ENCODE measurements around the gene HDAC2. TPM values are rescaled to one million over a fixed set of nuclear protein-coding genes. Genes with fewer than 3 reads are reported as not detected.
A peak's percentile ranks its signal among the peaks of the same experiment; 100 is the strongest.
"Not testable (repeated sequence)": the region's sequence is repeated elsewhere in the genome, so short reads cannot be mapped to it uniquely, and the experiment has no call there.

HDAC2 gene
- total and polyA plus RNA-seq, 5 donors from 2014 or later = 46.5 to 80.9 (median 71.5) TPM

GRCh38 chr6:113949499-113949898, 21.4 kb downstream of the HDAC2 start:
- Histone ChIP-seq H3K36me3 (ENCODE audit: control insufficient read depth, insufficient read depth, low read length) (peaks cover 54% of the 10 kb centered on the region), H3K4me3 (ENCODE audit: low read depth, low read length) (no peak overlapping the region), H3K9me3 (ENCODE audit: control insufficient read depth in 2 of 2, low read length in 2 of 2) (no peaks in the 10 kb centered on the region), H3K4me1 (ENCODE audit: control insufficient read depth, insufficient read depth, low read length, poor library complexity, severe bottlenecking) (no peaks in the 10 kb centered on the region), H3K27me3 (ENCODE audit: control insufficient read depth, insufficient read depth, low read length) (no peaks in the 10 kb centered on the region), H3K27ac (ENCODE audit: insufficient read depth, low read length, poor library complexity, severe bottlenecking) (no peak overlapping the region)
- Mint-ChIP-seq H3K9me3 (no peaks in the 10 kb centered on the region), H3K27ac (peak overlapping the region in 1 of 3 donors; percentile 51), H3K27me3 (no peaks in the 10 kb centered on the region), H3K36me3 (peaks cover 40% of the 10 kb centered on the region), H3K4me1 (peaks cover 0 to 11% (median 5%) of the 10 kb centered on the region in 4 donors), H3K4me3 (no peak overlapping the region)
- ATAC-seq (ENCODE audit: low read depth in 2 of 2) = no peak
- DNase-seq = no peak

- H3K27ac ChIP-seq (ENCODE audit: insufficient read depth, low read length, poor library complexity, severe bottlenecking) = no peak overlapping the region
- H3K36me3 ChIP-seq (ENCODE audit: control insufficient read depth, insufficient read depth, low read length) = peaks cover 67% of the 10 kb centered on the region
- Mint-ChIP-seq H3K27ac (peak overlapping the region in 1 of 3 donors; percentile 65), H3K4me1 (peaks cover 0 to 10% (median 3%) of the 10 kb centered on the region in 4 donors), H3K9me3 (no peaks in the 10 kb centered on the region), H3K36me3 (peaks cover 56% of the 10 kb centered on the region), H3K27me3 (no peaks in the 10 kb centered on the region), H3K4me3 (no peak overlapping the region)
- no peak for DNase-seq
- ATAC-seq (ENCODE audit: low read depth in 2 of 2) = no peak
- H3K9me3 ChIP-seq (ENCODE audit: control insufficient read depth in 2 of 2, low read length in 2 of 2) = no peaks in the 10 kb centered on the region
- H3K27me3 ChIP-seq (ENCODE audit: control insufficient read depth, insufficient read depth, low read length) = no peaks in the 10 kb centered on the region
- H3K4me1 ChIP-seq (ENCODE audit: control insufficient read depth, insufficient read depth, low read length, poor library complexity, severe bottlenecking) = no peaks in the 10 kb centered on the region
- H3K4me3 ChIP-seq (ENCODE audit: low read depth, low read length) = no peak overlapping the region
Measured at GRCh38 chr6:113944701-113945100, 26.2 kb downstream of the HDAC2 start.

GRCh38 chr6:113939825-113940224, 31.1 kb downstream of the HDAC2 start:
- ATAC-seq (ENCODE audit: low read depth in 2 of 2) (no peak), DNase-seq (no peak)
- H3K36me3 Mint-ChIP-seq = peaks cover 44% of the 10 kb centered on the region
- H3K36me3 ChIP-seq (ENCODE audit: control insufficient read depth, insufficient read depth, low read length) = peaks cover 53% of the 10 kb centered on the region
- H3K27ac Mint-ChIP-seq = peak overlapping the region in 1 of 3 donors; percentile 8
- H3K4me1 Mint-ChIP-seq = peaks cover 0 to 11% (median 0%) of the 10 kb centered on the region in 4 donors
- no peaks in the 10 kb centered on the region for H3K27me3 ChIP-seq (ENCODE audit: control insufficient read depth, insufficient read depth, low read length)
- H3K27ac ChIP-seq (ENCODE audit: insufficient read depth, low read length, poor library complexity, severe bottlenecking) = no peak overlapping the region
- no peaks in the 10 kb centered on the region for H3K27me3 Mint-ChIP-seq
- no peaks in the 10 kb centered on the region for H3K9me3 Mint-ChIP-seq
- H3K4me1 ChIP-seq (ENCODE audit: control insufficient read depth, insufficient read depth, low read length, poor library complexity, severe bottlenecking) = no peaks in the 10 kb centered on the region
- H3K4me3 ChIP-seq (ENCODE audit: low read depth, low read length) = no peak overlapping the region
- H3K9me3 ChIP-seq (ENCODE audit: control insufficient read depth in 2 of 2, low read length in 2 of 2) = no peaks in the 10 kb centered on the region
- H3K4me3 Mint-ChIP-seq = no peak overlapping the region

DNA sequence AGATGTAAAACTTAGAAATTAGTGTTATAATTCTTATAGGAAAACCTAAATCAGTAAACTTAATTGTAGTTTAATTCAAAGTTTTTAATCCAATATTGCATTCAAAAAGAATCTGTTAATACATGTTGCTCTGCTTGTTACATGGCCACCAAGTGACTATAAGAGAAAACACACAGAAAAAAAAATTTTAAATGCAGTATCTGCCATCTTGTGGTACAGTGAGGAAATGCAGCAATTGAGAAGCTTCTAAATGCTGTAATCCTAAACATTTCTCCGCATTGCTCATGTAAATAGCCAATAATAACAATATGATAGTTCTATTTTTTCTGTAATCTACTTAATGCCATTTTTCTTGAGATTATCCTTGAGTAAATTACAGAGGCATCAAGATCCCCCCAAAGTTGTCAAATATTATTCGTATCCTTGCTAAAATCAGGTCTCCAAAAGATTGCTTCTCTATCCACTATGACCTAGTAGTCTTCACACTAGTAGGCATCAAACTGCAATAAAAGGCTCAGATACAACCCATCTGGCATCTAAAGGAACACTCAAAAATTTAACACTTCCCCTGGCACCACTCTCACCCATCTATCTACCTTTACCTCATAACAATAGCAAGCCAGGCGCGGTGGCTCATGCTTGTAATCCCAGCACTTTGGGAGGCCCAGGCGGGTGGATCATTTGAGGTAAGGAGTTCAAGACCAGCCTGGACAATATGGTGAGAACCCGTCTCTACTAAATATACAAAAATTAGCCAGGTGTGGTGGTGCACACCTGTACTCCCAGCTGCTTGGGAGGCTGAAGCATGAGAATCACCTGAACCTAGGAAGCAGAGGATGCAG, 34.6 kb downstream of the HDAC2 start:
- DNase-seq = peak in 2 of 3 donors; percentile 45 to 64
- Histone ChIP-seq H3K27me3 (ENCODE audit: control insufficient read depth, insufficient read depth, low read length) (no peaks in the 10 kb centered on the region), H3K4me1 (ENCODE audit: control insufficient read depth, insufficient read depth, low read length, poor library complexity, severe bottlenecking) (no peaks in the 10 kb centered on the region), H3K27ac (ENCODE audit: insufficient read depth, low read length, poor library complexity, severe bottlenecking) (no peak overlapping the region), H3K36me3 (ENCODE audit: control insufficient read depth, insufficient read depth, low read length) (peaks cover 26% of the 10 kb centered on the region), H3K4me3 (ENCODE audit: low read depth, low read length) (no peak overlapping the region), H3K9me3 (ENCODE audit: control insufficient read depth in 2 of 2, low read length in 2 of 2) (no peaks in the 10 kb centered on the region)
- H3K27me3 Mint-ChIP-seq = no peaks in the 10 kb centered on the region
- H3K4me3 Mint-ChIP-seq = no peak overlapping the region
- ATAC-seq (ENCODE audit: low read depth in 2 of 2) = peak in 1 of 2 donors; percentile 53
- peaks cover 0 to 7% (median 0%) of the 10 kb centered on the region in 4 donors for H3K4me1 Mint-ChIP-seq
- peak overlapping the region in 1 of 3 donors; percentile 8 for H3K27ac Mint-ChIP-seq
- H3K36me3 Mint-ChIP-seq = peaks cover 17% of the 10 kb centered on the region
- peaks cover 0 to 2% (median 0%) of the 10 kb centered on the region in 7 donors for H3K9me3 Mint-ChIP-seq

- Mint-ChIP-seq H3K27ac (no peak overlapping the region), H3K27me3 (no peaks in the 10 kb centered on the region), H3K4me3 (no peak overlapping the region), H3K36me3 (peaks cover 5% of the 10 kb centered on the region), H3K9me3 (peaks cover 0 to 14% (median 7%) of the 10 kb centered on the region in 7 donors), H3K4me1 (peaks cover 0 to 7% (median 0%) of the 10 kb centered on the region in 4 donors)
- Histone ChIP-seq H3K4me3 (ENCODE audit: low read depth, low read length) (no peak overlapping the region), H3K9me3 (ENCODE audit: control insufficient read depth in 2 of 2, low read length in 2 of 2) (peaks cover 9 to 10% of the 10 kb centered on the region in 2 experiments), H3K27ac (ENCODE audit: insufficient read depth, low read length, poor library complexity, severe bottlenecking) (no peak overlapping the region), H3K4me1 (ENCODE audit: control insufficient read depth, insufficient read depth, low read length, poor library complexity, severe bottlenecking) (no peaks in the 10 kb centered on the region), H3K36me3 (ENCODE audit: control insufficient read depth, insufficient read depth, low read length) (peaks cover 6% of the 10 kb centered on the region), H3K27me3 (ENCODE audit: control insufficient read depth, insufficient read depth, low read length) (no peaks in the 10 kb centered on the region)
- DNase-seq (no peak), ATAC-seq (ENCODE audit: low read depth in 2 of 2) (no peak)
Measured at GRCh38 chr6:113934101-113934500, 36.8 kb downstream of the HDAC2 start.

DNA sequence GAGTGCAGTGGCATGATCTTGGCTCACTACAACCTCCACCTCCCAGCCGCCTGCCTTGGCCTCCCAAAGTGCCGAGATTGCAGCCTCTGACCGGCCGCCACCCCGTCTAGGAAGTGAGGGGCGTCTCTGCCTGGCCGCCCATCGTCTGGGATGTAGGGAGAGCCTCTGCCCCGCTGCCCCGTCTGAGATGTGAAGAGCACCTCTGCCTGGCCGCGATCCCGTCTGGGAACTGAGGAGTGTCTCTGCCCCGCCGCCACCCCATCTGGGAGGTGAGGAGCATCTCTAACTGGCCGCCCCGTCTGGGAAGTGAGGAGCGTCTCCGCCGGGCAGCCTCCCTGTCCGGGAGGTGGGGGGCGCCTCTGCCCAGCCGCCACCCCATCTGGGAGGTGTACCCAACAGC, 39.0 kb downstream of the HDAC2 start:
- not testable (repeated sequence) for H3K4me1 Mint-ChIP-seq; H3K27ac Mint-ChIP-seq; H3K4me1 ChIP-seq (ENCODE audit: control insufficient read depth, insufficient read depth, low read length, poor library complexity, severe bottlenecking); DNase-seq; H3K27me3 ChIP-seq (ENCODE audit: control insufficient read depth, insufficient read depth, low read length); H3K4me3 Mint-ChIP-seq; H3K36me3 Mint-ChIP-seq; ATAC-seq (ENCODE audit: low read depth in 2 of 2); H3K4me3 ChIP-seq (ENCODE audit: low read depth, low read length); H3K36me3 ChIP-seq (ENCODE audit: control insufficient read depth, insufficient read depth, low read length); H3K27me3 Mint-ChIP-seq; H3K27ac ChIP-seq (ENCODE audit: insufficient read depth, low read length, poor library complexity, severe bottlenecking)
- H3K9me3 ChIP-seq (ENCODE audit: control insufficient read depth in 2 of 2, low read length in 2 of 2) = peaks cover 12 to 16% of the 10 kb centered on the region in 2 experiments
- H3K9me3 Mint-ChIP-seq = peaks cover 0 to 19% (median 10%) of the 10 kb centered on the region in 7 donors

- no peaks in the 10 kb centered on the region for H3K36me3 ChIP-seq (ENCODE audit: control insufficient read depth, insufficient read depth, low read length)
- no peak overlapping the region for H3K4me3 ChIP-seq (ENCODE audit: low read depth, low read length)
- Mint-ChIP-seq H3K27ac (no peak overlapping the region), H3K27me3 (peaks cover 11% of the 10 kb centered on the region), H3K36me3 (no peaks in the 10 kb centered on the region), H3K9me3 (peaks cover 0 to 19% (median 10%) of the 10 kb centered on the region in 7 donors), H3K4me3 (no peak overlapping the region), H3K4me1 (no peaks in the 10 kb centered on the region)
- H3K9me3 ChIP-seq (ENCODE audit: control insufficient read depth in 2 of 2, low read length in 2 of 2) = peaks cover 12 to 16% of the 10 kb centered on the region in 2 experiments
- peaks cover 12% of the 10 kb centered on the region for H3K27me3 ChIP-seq (ENCODE audit: control insufficient read depth, insufficient read depth, low read length)
- no peak overlapping the region for H3K27ac ChIP-seq (ENCODE audit: insufficient read depth, low read length, poor library complexity, severe bottlenecking)
- H3K4me1 ChIP-seq (ENCODE audit: control insufficient read depth, insufficient read depth, low read length, poor library complexity, severe bottlenecking) = no peaks in the 10 kb centered on the region
- no peak for ATAC-seq (ENCODE audit: low read depth in 2 of 2)
- no peak for DNase-seq
Measured at GRCh38 chr6:113930183-113930582, 40.8 kb downstream of the HDAC2 start.

- no peak for DNase-seq
Measured at GRCh38 chr6:113927001-113927400, 43.9 kb downstream of the HDAC2 start.

More at GRCh38 chr6:113927001-113927400, 43.9 kb downstream of the HDAC2 start:
- no peak overlapping the region for H3K4me3 ChIP-seq (ENCODE audit: low read depth, low read length)
- Mint-ChIP-seq H3K4me3 (no peak overlapping the region), H3K36me3 (no peaks in the 10 kb centered on the region), H3K9me3 (peaks cover 0 to 19% (median 10%) of the 10 kb centered on the region in 7 donors), H3K4me1 (no peaks in the 10 kb centered on the region), H3K27ac (no peak overlapping the region), H3K27me3 (peaks cover 16% of the 10 kb centered on the region)
- no peak overlapping the region for H3K27ac ChIP-seq (ENCODE audit: insufficient read depth, low read length, poor library complexity, severe bottlenecking)
- no peaks in the 10 kb centered on the region for H3K4me1 ChIP-seq (ENCODE audit: control insufficient read depth, insufficient read depth, low read length, poor library complexity, severe bottlenecking)
- ATAC-seq (ENCODE audit: low read depth in 2 of 2) = no peak
- peaks cover 13% of the 10 kb centered on the region for H3K27me3 ChIP-seq (ENCODE audit: control insufficient read depth, insufficient read depth, low read length)
- peaks cover 12 to 16% of the 10 kb centered on the region in 2 experiments for H3K9me3 ChIP-seq (ENCODE audit: control insufficient read depth in 2 of 2, low read length in 2 of 2)
- no peaks in the 10 kb centered on the region for H3K36me3 ChIP-seq (ENCODE audit: control insufficient read depth, insufficient read depth, low read length)

Data from CD4-positive, CD25-positive, alpha-beta regulatory T cell (primary cell).